ENCODE data around the gene LRP1B.

The LRP1B gene

DNA sequence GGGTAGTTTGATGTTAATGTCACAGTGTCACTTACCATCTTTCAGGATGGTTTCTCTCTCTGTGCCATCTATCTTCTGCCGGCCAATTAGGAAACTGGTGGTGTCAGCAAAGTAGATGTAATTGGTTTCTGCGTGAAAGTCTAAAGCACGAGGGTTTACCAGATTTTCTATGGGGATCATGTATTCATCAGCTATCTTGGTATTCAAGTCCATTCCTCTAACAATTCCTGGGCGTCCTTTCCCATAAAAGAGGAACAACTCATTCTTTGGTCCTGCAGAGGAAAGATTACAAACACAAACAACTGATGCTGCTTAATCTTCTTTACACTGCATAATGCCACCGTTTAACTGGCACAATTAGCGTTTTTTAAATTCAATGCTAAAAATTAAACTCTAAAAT lies 1081.9 kb downstream of the LRP1B start:
- Histone ChIP-seq H3K4me2 (no peak overlapping the region), H3K4me3 (IDR thresholded peaks at IDR 0.05; ENCODE audit: insufficient read depth, low read depth, low read length) (no peak overlapping the region), H3K36me3 (ENCODE audit: insufficient read depth) (no peaks in the 10 kb centered on the region), H3K27ac (no peak overlapping the region), H3K9ac (no peak overlapping the region), H2AFZ (ENCODE audit: low read depth) (no peak overlapping the region), H3K79me2 (ENCODE audit: insufficient read depth, low read depth) (no peaks in the 10 kb centered on the region), H3K27me3 (ENCODE audit: insufficient read depth, low read depth) (no peaks in the 10 kb centered on the region), H3K4me1 (ENCODE audit: low read depth, poor library complexity, severe bottlenecking) (no peaks in the 10 kb centered on the region), H4K20me1 (ENCODE audit: insufficient read depth) (no peaks in the 10 kb centered on the region)
- TF ChIP-seq, protein P1, sequence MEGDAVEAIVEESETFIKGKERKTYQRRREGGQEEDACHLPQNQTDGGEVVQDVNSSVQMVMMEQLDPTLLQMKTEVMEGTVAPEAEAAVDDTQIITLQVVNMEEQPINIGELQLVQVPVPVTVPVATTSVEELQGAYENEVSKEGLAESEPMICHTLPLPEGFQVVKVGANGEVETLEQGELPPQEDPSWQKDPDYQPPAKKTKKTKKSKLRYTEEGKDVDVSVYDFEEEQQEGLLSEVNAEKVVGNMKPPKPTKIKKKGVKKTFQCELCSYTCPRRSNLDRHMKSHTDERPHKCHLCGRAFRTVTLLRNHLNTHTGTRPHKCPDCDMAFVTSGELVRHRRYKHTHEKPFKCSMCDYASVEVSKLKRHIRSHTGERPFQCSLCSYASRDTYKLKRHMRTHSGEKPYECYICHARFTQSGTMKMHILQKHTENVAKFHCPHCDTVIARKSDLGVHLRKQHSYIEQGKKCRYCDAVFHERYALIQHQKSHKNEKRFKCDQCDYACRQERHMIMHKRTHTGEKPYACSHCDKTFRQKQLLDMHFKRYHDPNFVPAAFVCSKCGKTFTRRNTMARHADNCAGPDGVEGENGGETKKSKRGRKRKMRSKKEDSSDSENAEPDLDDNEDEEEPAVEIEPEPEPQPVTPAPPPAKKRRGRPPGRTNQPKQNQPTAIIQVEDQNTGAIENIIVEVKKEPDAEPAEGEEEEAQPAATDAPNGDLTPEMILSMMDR (conservative IDR thresholded peaks at IDR 0.05; ENCODE audit: low read depth, low read length): no peak

DNA sequence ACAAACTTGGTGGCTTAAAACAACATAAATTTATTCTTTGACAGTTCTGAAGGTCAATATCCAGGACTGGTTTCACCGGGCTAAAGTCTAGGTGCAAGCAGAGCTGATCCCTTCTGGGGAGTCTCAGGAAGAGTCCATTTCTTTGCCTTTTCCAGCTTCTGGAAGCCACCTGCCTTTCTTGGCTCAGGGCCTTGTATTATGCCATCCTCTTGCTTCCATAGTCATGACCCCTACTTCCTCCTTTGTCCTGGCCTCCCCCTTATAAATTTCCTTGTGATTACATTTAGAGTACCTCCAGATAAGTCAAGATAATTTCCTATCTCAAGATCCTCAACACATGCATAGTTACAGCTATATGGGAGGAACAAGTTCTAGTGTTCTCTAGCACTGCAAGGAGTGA lies 1089.5 kb downstream of the LRP1B start:
- TF ChIP-seq, protein P1 (conservative IDR thresholded peaks at IDR 0.05; ENCODE audit: low read depth, low read length): no peak

DNA sequence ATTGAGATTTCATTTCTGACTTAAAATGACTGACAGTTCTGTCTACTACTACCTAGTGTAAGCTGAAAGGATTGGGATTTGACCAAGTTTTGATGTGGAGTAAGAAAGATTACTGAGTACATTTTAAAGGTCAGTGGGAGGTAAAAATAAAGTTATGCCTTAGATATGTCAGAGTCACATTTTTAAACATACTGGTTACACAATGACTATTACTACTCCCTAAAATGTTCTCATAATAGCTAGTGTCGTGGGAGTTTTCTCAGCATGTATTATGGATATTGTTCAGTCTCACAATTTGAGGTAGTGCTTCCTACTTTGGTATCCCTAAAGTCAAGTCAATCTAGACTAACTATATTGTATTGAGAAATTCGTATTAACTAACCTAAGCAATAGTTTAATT lies 1092.5 kb downstream of the LRP1B start:
- TF ChIP-seq, protein P1 (conservative IDR thresholded peaks at IDR 0.05; ENCODE audit: low read depth, low read length): no peak
- no peak overlapping the region for H2AFZ ChIP-seq (ENCODE audit: low read depth)

More for the DNA sequence above, 1089.5 kb downstream of the LRP1B start:
- Histone ChIP-seq H4K20me1 (ENCODE audit: insufficient read depth) (no peaks in the 10 kb centered on the region), H3K27me3 (ENCODE audit: insufficient read depth, low read depth) (no peaks in the 10 kb centered on the region), H3K9ac (no peak overlapping the region), H3K36me3 (ENCODE audit: insufficient read depth) (no peaks in the 10 kb centered on the region), H3K4me1 (ENCODE audit: low read depth, poor library complexity, severe bottlenecking) (no peaks in the 10 kb centered on the region), H3K4me3 (IDR thresholded peaks at IDR 0.05; ENCODE audit: insufficient read depth, low read depth, low read length) (no peak overlapping the region), H2AFZ (ENCODE audit: low read depth) (no peak overlapping the region), H3K27ac (no peak overlapping the region), H3K79me2 (ENCODE audit: insufficient read depth, low read depth) (no peaks in the 10 kb centered on the region), H3K4me2 (no peak overlapping the region)

DNA sequence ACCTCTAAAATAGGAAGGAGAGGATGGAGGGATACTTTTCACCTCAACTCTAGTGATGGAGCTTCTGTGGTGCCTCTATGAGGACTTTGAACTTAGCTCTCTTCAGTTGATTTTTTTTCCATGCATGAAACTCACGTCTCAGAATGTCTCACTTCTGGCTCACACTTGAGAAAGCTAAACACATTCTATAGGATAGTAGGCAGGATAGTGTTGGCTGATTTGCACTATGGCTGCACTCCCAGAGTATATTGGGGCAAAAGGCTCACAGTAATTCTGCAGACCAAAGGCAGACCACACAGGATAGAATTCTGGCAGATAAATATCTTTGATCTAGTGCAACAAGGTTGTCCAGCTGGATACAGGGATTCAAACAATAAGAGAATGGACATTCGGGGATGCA lies 1093.5 kb downstream of the LRP1B start:
- Histone ChIP-seq H3K9ac (no peak overlapping the region), H3K27ac (no peak overlapping the region), H3K79me2 (ENCODE audit: insufficient read depth, low read depth) (no peaks in the 10 kb centered on the region), H3K4me1 (ENCODE audit: low read depth, poor library complexity, severe bottlenecking) (no peaks in the 10 kb centered on the region), H3K36me3 (ENCODE audit: insufficient read depth) (no peaks in the 10 kb centered on the region), H2AFZ (ENCODE audit: low read depth) (no peak overlapping the region), H4K20me1 (ENCODE audit: insufficient read depth) (no peaks in the 10 kb centered on the region), H3K27me3 (ENCODE audit: insufficient read depth, low read depth) (no peaks in the 10 kb centered on the region), H3K4me2 (no peak overlapping the region), H3K4me3 (IDR thresholded peaks at IDR 0.05; ENCODE audit: insufficient read depth, low read depth, low read length) (no peak overlapping the region)
- TF ChIP-seq, protein P1 (conservative IDR thresholded peaks at IDR 0.05; ENCODE audit: low read depth, low read length): no peak

More for the DNA sequence above, 1092.5 kb downstream of the LRP1B start:
- H3K9ac ChIP-seq: no peak overlapping the region
- no peaks in the 10 kb centered on the region for H3K79me2 ChIP-seq (ENCODE audit: insufficient read depth, low read depth)
- H4K20me1 ChIP-seq (ENCODE audit: insufficient read depth): no peaks in the 10 kb centered on the region
- no peaks in the 10 kb centered on the region for H3K27me3 ChIP-seq (ENCODE audit: insufficient read depth, low read depth)
- H3K4me2 ChIP-seq: no peak overlapping the region
- no peaks in the 10 kb centered on the region for H3K4me1 ChIP-seq (ENCODE audit: low read depth, poor library complexity, severe bottlenecking)
- H3K36me3 ChIP-seq (ENCODE audit: insufficient read depth): no peaks in the 10 kb centered on the region
- H3K27ac ChIP-seq: no peak overlapping the region
- H3K4me3 ChIP-seq (IDR thresholded peaks at IDR 0.05; ENCODE audit: insufficient read depth, low read depth, low read length): no peak overlapping the region

All from KMS-11 (cell line).